Measurements from ENCODE around the gene RFC5. TPM values are rescaled to one million over a fixed set of nuclear protein-coding genes. Genes with fewer than 3 reads are reported as not detected.

The RFC5 gene
- total and polyA plus RNA-seq, 2 of the 13 experiments (the other 11 are each of a cell fraction or from before 2014, with no cell fraction given), result 16.8 to 51.4 TPM

DNA sequence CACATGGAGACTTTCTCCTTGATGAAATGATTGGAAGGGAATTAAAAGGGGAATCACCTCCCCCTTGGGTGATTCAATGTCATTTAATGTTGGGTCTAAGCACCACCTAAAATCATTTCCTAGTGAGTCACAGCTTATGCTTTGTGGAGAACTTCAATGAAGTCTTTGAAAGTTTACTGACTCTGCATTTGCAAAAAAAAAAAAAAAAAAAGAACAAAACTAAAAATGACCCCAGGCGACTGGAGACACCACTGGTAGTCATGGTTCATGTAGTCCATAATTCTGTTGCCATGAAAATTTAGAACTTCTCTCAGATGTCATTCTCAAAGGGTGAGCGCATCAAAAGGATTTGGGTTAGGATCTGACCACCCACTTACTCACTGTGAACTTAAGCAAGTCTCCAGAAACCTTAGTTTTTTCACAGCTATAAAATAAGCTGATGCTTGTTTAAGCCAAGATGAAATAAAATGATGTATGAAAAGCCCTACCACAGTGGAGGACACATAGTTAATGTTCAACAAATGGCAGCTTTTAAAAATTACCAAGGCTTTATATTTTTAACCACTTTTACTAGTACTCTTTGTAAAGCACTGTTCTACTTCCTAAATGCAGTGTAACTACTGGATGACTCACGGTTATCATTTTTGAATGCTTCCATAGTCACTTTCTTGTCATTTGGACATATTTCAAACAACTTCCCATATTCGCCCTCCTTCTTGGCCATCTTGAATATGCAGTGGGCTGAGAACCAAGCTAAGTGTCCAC is 29.6 kb upstream of the RFC5 start:
- in situ Hi-C loops (cut with HindIII; ENCODE audit: extremely low pct_ligation_motif_present, low pct_unique_long_range_greater_than_20kb) (no loop called here), intact Hi-C loops (cut with micrococcal nuclease; ENCODE audit: unreplicated experiment) (no loop called here)
- FAIRE-seq, result no peak
- no peak for DNase-seq (ENCODE audit: low spot score)
- no peaks in the 10 kb centered on the region for H3K79me2 ChIP-seq (ENCODE audit: insufficient read depth, low read length)
- no peak for ATAC-seq
- H2AFZ ChIP-seq (ENCODE audit: low read length), result no peak overlapping the region
- H3K4me2 ChIP-seq (ENCODE audit: low read depth, low read length), result no peak overlapping the region
- WGBS (ENCODE audit: low lambda C conversion rate), result 27% methylated on average over 4 of the region's 4 CpGs
- H4K20me1 ChIP-seq (ENCODE audit: insufficient read depth, low read length), result no peaks in the 10 kb centered on the region
- POLR2A ChIA-PET, result no interaction called here
- H3K9ac ChIP-seq (ENCODE audit: insufficient read depth, low read depth, low read length), result no peak overlapping the region
- no peak overlapping the region for H3K4me3 ChIP-seq (replicated peaks in 1 of 3; ENCODE audit: insufficient read depth in 1 of 3, low read depth in 2 of 3, low read length in 3 of 3)
- TF ChIP-seq, protein P1, sequence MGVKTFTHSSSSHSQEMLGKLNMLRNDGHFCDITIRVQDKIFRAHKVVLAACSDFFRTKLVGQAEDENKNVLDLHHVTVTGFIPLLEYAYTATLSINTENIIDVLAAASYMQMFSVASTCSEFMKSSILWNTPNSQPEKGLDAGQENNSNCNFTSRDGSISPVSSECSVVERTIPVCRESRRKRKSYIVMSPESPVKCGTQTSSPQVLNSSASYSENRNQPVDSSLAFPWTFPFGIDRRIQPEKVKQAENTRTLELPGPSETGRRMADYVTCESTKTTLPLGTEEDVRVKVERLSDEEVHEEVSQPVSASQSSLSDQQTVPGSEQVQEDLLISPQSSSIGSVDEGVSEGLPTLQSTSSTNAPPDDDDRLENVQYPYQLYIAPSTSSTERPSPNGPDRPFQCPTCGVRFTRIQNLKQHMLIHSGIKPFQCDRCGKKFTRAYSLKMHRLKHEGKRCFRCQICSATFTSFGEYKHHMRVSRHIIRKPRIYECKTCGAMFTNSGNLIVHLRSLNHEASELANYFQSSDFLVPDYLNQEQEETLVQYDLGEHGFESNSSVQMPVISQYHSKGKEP (CRISPR knock-in tag; IDR thresholded peaks at IDR 0.05), result no peak
- TF ChIP-seq HOXA5 (CRISPR knock-in tag; IDR thresholded peaks at IDR 0.05) (no peak), ZBTB21 (CRISPR knock-in tag; IDR thresholded peaks at IDR 0.05) (no peak), ZNF569 (CRISPR knock-in tag; IDR thresholded peaks at IDR 0.05; ENCODE audit: borderline replicate concordance) (no peak), ZNF333 (CRISPR knock-in tag; IDR thresholded peaks at IDR 0.05; ENCODE audit: borderline replicate concordance) (no peak), ZNF235 (CRISPR knock-in tag; IDR thresholded peaks at IDR 0.05; ENCODE audit: borderline replicate concordance) (no peak)
- BruUV-seq (replicated peaks), result no TSS peak
- H3K9me3 ChIP-seq (ENCODE audit: low read length), result no peaks in the 10 kb centered on the region
- no peak overlapping the region for H3K27ac ChIP-seq (ENCODE audit: extremely low read length, insufficient read depth, low read length)
- H3K27me3 ChIP-seq (ENCODE audit: control insufficient read depth in 1 of 2, insufficient read depth in 2 of 2, low read length in 2 of 2), result no peaks in the 10 kb centered on the region
- H3K4me1 ChIP-seq (ENCODE audit: insufficient read depth, low read length), result 0 out of 2 replicates have a peak, but pooled peaks cover 6% of the 10 kb centered on the region
- no peaks in the 10 kb centered on the region for H3K36me3 ChIP-seq (replicated peaks in 1 of 2; ENCODE audit: control insufficient read depth in 1 of 2, insufficient read depth in 2 of 2, low read length in 2 of 2)
- CTCF ChIA-PET (ENCODE audit: low intra/inter-chr PET ratio, low total read pairs), result no interaction called here
